ENCODE data around the gene THSD4.

Gene THSD4

GRCh38 chr15:71352125-71352524 lies 236.9 kb downstream of the THSD4 start:
- no peak for DNase-seq
- H3K36me3 ChIP-seq, result no peaks in the 10 kb centered on the region
- no peak for TF ChIP-seq CTCF (IDR thresholded peaks at IDR 0.05; ENCODE audit: low read depth, low read length)
- no peaks in the 10 kb centered on the region for H3K27me3 ChIP-seq (ENCODE audit: insufficient read depth, low read depth, severe bottlenecking)
- H3K27ac ChIP-seq, result no peak overlapping the region
- no peaks in the 10 kb centered on the region for H3K9me3 ChIP-seq (ENCODE audit: severe bottlenecking)
- H3K4me3 ChIP-seq (ENCODE audit: low read depth, low read length), result no peak overlapping the region

GRCh38 chr15:71352765-71353164 lies 237.5 kb downstream of the THSD4 start:
- no peak overlapping the region for H3K27ac ChIP-seq
- no peak overlapping the region for H3K4me3 ChIP-seq (ENCODE audit: low read depth, low read length)
- no peaks in the 10 kb centered on the region for H3K9me3 ChIP-seq (ENCODE audit: severe bottlenecking)
- DNase-seq, result no peak
- H3K36me3 ChIP-seq, result no peaks in the 10 kb centered on the region
- no peak for TF ChIP-seq CTCF (IDR thresholded peaks at IDR 0.05; ENCODE audit: low read depth, low read length)
- H3K27me3 ChIP-seq (ENCODE audit: insufficient read depth, low read depth, severe bottlenecking), result no peaks in the 10 kb centered on the region

DNA sequence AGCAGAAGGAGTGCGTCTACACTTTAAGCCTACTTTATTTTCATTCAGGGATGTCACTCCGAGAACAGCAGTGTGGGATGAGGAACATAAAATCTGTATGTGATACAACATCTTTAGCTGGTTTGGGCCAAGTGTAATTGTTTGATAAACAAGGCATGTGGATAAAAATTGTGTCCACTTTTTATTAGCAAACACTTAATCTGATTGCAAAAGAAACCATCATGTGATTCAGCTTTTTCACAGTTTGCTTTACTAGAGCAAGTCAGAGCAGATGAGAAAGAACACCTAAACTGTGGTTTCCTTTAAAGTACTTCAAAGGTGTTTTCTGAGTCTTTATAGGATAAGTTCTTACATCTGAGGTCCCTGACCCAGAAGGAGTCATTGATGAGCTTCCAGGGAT lies 237.9 kb downstream of the THSD4 start:
- no peak overlapping the region for H3K4me3 ChIP-seq (ENCODE audit: low read depth, low read length)
- DNase-seq, result no peak
- H3K27ac ChIP-seq, result no peak overlapping the region
- no peaks in the 10 kb centered on the region for H3K36me3 ChIP-seq
- no peaks in the 10 kb centered on the region for H3K27me3 ChIP-seq (ENCODE audit: insufficient read depth, low read depth, severe bottlenecking)
- TF ChIP-seq CTCF (IDR thresholded peaks at IDR 0.05; ENCODE audit: low read depth, low read length), result no peak
- no peaks in the 10 kb centered on the region for H3K9me3 ChIP-seq (ENCODE audit: severe bottlenecking)

GRCh38 chr15:71355268-71355667 lies 240.0 kb downstream of the THSD4 start:
- TF ChIP-seq CTCF (IDR thresholded peaks at IDR 0.05; ENCODE audit: low read depth, low read length), result no peak

DNA sequence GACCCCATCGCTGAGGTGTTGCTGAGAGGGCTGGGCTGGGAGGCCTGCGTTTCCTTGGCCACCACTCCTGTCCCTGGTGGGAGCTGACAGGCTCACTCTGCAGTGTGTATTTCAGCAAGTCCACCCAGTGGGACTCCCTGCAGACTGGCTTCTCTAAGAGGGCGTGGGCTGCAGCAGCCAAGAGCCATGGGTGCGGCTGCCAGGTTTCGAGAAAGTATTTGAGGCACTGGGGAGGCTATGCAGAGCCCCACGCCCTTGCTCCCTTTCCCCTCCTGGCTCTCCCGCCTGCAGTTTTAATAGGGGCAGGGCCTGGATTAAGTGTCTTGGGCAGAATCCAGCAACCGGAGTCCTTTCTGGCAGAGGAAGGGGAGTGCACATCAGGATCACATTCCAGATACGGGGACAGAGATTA lies 242.1 kb downstream of the THSD4 start:
- H3K36me3 ChIP-seq, result no peaks in the 10 kb centered on the region
- H3K27me3 ChIP-seq (ENCODE audit: insufficient read depth, low read depth, severe bottlenecking), result no peaks in the 10 kb centered on the region
- no peak overlapping the region for H3K4me3 ChIP-seq (ENCODE audit: low read depth, low read length)
- peak; percentile 19 for DNase-seq
- no peak overlapping the region for H3K27ac ChIP-seq
- H3K9me3 ChIP-seq (ENCODE audit: severe bottlenecking), result no peaks in the 10 kb centered on the region
- TF ChIP-seq CTCF (IDR thresholded peaks at IDR 0.05; ENCODE audit: low read depth, low read length), result no peak

More at GRCh38 chr15:71355268-71355667, 240.0 kb downstream of the THSD4 start:
- no peak for DNase-seq
- H3K27me3 ChIP-seq (ENCODE audit: insufficient read depth, low read depth, severe bottlenecking), result no peaks in the 10 kb centered on the region
- H3K9me3 ChIP-seq (ENCODE audit: severe bottlenecking), result no peaks in the 10 kb centered on the region
- no peak overlapping the region for H3K27ac ChIP-seq
- H3K4me3 ChIP-seq (ENCODE audit: low read depth, low read length), result no peak overlapping the region
- no peaks in the 10 kb centered on the region for H3K36me3 ChIP-seq

DNA sequence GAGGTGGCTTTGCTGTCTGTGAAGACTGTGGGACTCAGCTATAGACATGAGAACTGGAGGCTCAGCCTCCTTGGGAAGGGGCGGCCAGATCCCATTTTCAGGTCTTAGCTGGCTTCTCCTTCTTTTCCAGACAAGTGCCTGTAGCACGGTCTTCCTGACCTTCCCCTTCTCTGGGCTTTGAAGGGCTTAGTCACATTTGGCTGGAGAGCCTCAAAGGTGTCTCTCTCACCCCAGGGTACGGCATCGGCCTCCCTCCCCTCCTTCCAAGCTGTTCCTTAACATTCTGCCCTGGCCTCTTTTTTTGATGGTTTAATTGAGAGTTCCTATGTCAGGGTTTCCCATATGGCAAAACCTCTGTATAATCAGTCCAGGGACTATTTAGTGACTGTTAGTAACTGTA lies 242.7 kb downstream of the THSD4 start:
- Histone ChIP-seq H3K27ac (no peak overlapping the region), H3K9me3 (ENCODE audit: severe bottlenecking) (no peaks in the 10 kb centered on the region), H3K36me3 (no peaks in the 10 kb centered on the region), H3K4me3 (ENCODE audit: low read depth, low read length) (no peak overlapping the region), H3K27me3 (ENCODE audit: insufficient read depth, low read depth, severe bottlenecking) (no peaks in the 10 kb centered on the region)
- TF ChIP-seq CTCF (IDR thresholded peaks at IDR 0.05; ENCODE audit: low read depth, low read length), result no peak
- DNase-seq, result no peak
